Panc1 (cell line): ENCODE measurements around the gene PDE4A. TPM values are rescaled to one million over a fixed set of nuclear protein-coding genes. Genes with fewer than 3 reads are reported as not detected.

Experiments used
- ATAC-seq: fragments of 200-7000 bp; cut with Tn5 transposase; 2 replicates; pipeline ENCODE4 v1.9.1; 2020; ENCODE audit warnings: mild to moderate bottlenecking, moderate library complexity
- BruUV-seq: library from RNA; stranded (reverse); fragments of 400-500 nt; replicated peaks from 2 replicates; lab custom pipeline; 2021; lab: Mats Ljungman, UMichigan
- CTCF ChIA-PET: fragments of 300-600 bp; sonication (Branson Sonifier 250); formaldehyde crosslinking; loops from one replicate; lab custom pipeline; 2022; ENCODE audit warnings: antibody characterized with exemption; lab: Charles Lee
- POLR2A ChIA-PET: fragments of 300-600 bp; sonication (Branson Sonifier 250); formaldehyde crosslinking; loops from one replicate; lab custom pipeline; 2022; ENCODE audit warnings: antibody characterized with exemption; lab: Charles Lee
- DNase-seq: peaks from one replicate; pipeline ENCODE4 v3.0.0-alpha.2; 2010; ENCODE audit warnings: low read depth, low spot score
- H3K27ac ChIP-seq: 2 replicates; pipeline ENCODE4 v1.5.1; 2011; ENCODE audit warnings: mild to moderate bottlenecking, low read length, inconsistent platforms
- H3K27me3 ChIP-seq: fragments of 200-500 bp; sonication (Bioruptor generic); 2 replicates; pipeline ENCODE4 v1.6.0; 2014; ENCODE audit warnings: low read length, inconsistent platforms; ENCODE audit not compliant: control insufficient read depth, insufficient read depth
- H3K36me3 ChIP-seq: fragments of 200-500 bp; sonication (Bioruptor generic); 2 replicates; pipeline ENCODE4 v1.5.1; 2014; ENCODE audit warnings: inconsistent platforms, mild to moderate bottlenecking, low read length, moderate library complexity; ENCODE audit not compliant: control insufficient read depth, insufficient read depth
- H3K4me1 ChIP-seq: 2 replicates; pipeline ENCODE4 v1.5.1; 2011; ENCODE audit warnings: inconsistent platforms, mild to moderate bottlenecking, low read length, moderate library complexity; ENCODE audit not compliant: control insufficient read depth, insufficient read depth
- H3K4me3 ChIP-seq, 2 experiments: 2 replicates each; pipeline ENCODE4 v1.5.1; 2011 to 2012; ENCODE audit warnings: low read depth in 2 of 2, low read length in 2 of 2, mild to moderate bottlenecking in 2 of 2, inconsistent platforms in 1 of 2, moderate library complexity in 1 of 2
- H3K9me3 ChIP-seq: fragments of 200-500 bp; sonication (Bioruptor generic); 2 replicates; pipeline ENCODE4 v1.5.1; 2014; ENCODE audit warnings: low read depth, mild to moderate bottlenecking, inconsistent platforms, low read length, moderate library complexity; ENCODE audit not compliant: control insufficient read depth, insufficient read depth
- POLR2AphosphoS5 ChIP-seq: IDR thresholded peaks from 2 replicates; pipeline ENCODE4 v1.6.1; 2012; ENCODE audit warnings: mild to moderate bottlenecking, low read depth, low read length, moderate library complexity
- SIN3A ChIP-seq: IDR thresholded peaks from 2 replicates; pipeline ENCODE4 v1.6.1; 2012; ENCODE audit warnings: low read depth, mild to moderate bottlenecking, low read length, moderate library complexity, borderline replicate concordance; ENCODE audit not compliant: insufficient read depth
- TCF7L2 ChIP-seq: IDR thresholded peaks from 2 replicates; pipeline ENCODE4 v1.6.1; 2011; ENCODE audit warnings: mild to moderate bottlenecking, low read depth, low read length, inconsistent platforms
- in situ Hi-C: cut with HindIII; loops from 2 replicates; pipeline ENCODE4 v1.10.0; 2016; ENCODE audit warnings: low sequenced_read_pairs, low pct_unique_long_range_greater_than_20kb
- intact Hi-C: fragments of 100-400 bp; cut with micrococcal nuclease; formaldehyde crosslinking; loops from one replicate; pipeline ENCODE4 v1.10.0; 2022; ENCODE audit not compliant: unreplicated experiment
- total RNA-seq: library from RNA; stranded (reverse); gene quantifications from one replicate; pipeline ENCODE4 v1.2.1, GENCODE V29; 2021; ENCODE audit not compliant: unreplicated experiment
- TF ChIP-seq, protein P1 (sequence below): fragments of 450-650 bp; IDR thresholded peaks from 2 replicates; pipeline ENCODE4 v1.5.1; 2017; ENCODE audit warnings: mild to moderate bottlenecking
- TF ChIP-seq, protein P2 (sequence below), 2 experiments: IDR thresholded peaks; 2 replicates each; pipeline ENCODE4 v1.6.1; 2011 to 2012; ENCODE audit warnings: low read depth in 2 of 2, control low read depth in 1 of 2, low read length in 1 of 2, mild to moderate bottlenecking in 1 of 2, moderate library complexity in 1 of 2; ENCODE audit not compliant: insufficient read depth in 1 of 2

PDE4A gene
- total RNA-seq, 1 experiment from 2014 or later: 25.8 TPM

DNA sequence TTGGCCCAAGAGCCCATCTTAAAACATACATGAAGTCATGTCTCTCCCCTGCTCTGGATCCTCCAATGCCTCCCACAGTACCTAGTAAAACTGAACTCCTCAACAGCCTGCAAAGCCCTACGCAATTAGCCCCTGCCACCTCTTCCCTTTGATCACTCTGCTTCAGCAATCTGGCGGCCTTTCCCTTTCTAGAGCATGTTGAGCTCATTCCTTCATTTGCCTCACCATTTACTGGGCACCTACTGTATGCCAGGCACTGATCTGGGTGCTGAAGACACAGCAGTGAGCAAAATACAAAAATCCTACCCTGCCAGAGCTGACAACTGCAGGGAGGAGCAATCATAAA, 79.9 kb downstream of the PDE4A start:
- no peaks in the 10 kb centered on the region; the same call in none of the 2 replicates for H3K36me3 ChIP-seq
- CTCF ChIA-PET: interaction anchor here (0.5 kb wide), 1 partner anchor 197 kb away, joined by 6 read pairs; no protein-coding TSS in a partner anchor

DNA sequence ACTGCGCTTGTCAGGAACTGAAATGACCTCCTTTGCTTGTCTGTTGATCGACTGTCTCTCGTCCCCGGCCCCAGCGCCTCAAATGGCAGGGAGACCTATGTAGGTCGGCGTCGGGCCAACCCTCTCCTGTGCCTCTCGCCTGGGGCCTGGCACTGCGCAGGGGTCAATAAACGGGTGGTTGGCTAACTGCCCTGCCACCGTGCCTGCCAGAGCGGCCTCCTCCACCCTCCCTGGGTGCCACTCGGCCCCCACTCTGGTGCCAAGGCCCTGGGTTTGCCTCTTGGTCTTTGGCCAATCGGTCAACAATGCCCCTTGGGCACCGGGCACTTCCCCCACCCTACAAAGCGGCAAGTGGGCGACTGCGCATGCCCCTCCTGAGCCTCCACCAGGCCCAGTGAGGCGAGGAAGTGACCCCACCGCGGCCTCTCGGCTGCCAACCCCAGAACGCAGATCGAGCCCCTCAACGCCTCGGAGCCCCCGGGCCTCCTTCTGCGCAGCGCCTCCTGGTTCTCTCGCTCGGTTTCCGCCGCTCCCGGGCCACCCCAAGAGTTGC, 81.7 kb downstream of the PDE4A start:
- H3K36me3 ChIP-seq: no peaks in the 10 kb centered on the region; the same call in none of the 2 replicates
- intact Hi-C loops (no loop called here), in situ Hi-C loops (no loop called here)
- POLR2A ChIA-PET: no interaction called here
- CTCF ChIA-PET: no interaction called here
- no peaks in the 10 kb centered on the region for H3K27me3 ChIP-seq
- peak overlapping the region; percentile 93 for H3K27ac ChIP-seq
- no peaks in the 10 kb centered on the region for H3K9me3 ChIP-seq
- peak overlapping the region; percentile 65 to 75 for H3K4me3 ChIP-seq
- DNase-seq (no peak), ATAC-seq (peak; percentile 68)
- TF ChIP-seq, protein P1, sequence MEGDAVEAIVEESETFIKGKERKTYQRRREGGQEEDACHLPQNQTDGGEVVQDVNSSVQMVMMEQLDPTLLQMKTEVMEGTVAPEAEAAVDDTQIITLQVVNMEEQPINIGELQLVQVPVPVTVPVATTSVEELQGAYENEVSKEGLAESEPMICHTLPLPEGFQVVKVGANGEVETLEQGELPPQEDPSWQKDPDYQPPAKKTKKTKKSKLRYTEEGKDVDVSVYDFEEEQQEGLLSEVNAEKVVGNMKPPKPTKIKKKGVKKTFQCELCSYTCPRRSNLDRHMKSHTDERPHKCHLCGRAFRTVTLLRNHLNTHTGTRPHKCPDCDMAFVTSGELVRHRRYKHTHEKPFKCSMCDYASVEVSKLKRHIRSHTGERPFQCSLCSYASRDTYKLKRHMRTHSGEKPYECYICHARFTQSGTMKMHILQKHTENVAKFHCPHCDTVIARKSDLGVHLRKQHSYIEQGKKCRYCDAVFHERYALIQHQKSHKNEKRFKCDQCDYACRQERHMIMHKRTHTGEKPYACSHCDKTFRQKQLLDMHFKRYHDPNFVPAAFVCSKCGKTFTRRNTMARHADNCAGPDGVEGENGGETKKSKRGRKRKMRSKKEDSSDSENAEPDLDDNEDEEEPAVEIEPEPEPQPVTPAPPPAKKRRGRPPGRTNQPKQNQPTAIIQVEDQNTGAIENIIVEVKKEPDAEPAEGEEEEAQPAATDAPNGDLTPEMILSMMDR: no peak
- TSS peak; percentile 84 for BruUV-seq
- H3K4me1 ChIP-seq: peaks cover 9% of the 10 kb centered on the region

More for the DNA sequence above, 79.9 kb downstream of the PDE4A start:
- ATAC-seq (no peak), DNase-seq (no peak)
- TF ChIP-seq, protein P2, sequence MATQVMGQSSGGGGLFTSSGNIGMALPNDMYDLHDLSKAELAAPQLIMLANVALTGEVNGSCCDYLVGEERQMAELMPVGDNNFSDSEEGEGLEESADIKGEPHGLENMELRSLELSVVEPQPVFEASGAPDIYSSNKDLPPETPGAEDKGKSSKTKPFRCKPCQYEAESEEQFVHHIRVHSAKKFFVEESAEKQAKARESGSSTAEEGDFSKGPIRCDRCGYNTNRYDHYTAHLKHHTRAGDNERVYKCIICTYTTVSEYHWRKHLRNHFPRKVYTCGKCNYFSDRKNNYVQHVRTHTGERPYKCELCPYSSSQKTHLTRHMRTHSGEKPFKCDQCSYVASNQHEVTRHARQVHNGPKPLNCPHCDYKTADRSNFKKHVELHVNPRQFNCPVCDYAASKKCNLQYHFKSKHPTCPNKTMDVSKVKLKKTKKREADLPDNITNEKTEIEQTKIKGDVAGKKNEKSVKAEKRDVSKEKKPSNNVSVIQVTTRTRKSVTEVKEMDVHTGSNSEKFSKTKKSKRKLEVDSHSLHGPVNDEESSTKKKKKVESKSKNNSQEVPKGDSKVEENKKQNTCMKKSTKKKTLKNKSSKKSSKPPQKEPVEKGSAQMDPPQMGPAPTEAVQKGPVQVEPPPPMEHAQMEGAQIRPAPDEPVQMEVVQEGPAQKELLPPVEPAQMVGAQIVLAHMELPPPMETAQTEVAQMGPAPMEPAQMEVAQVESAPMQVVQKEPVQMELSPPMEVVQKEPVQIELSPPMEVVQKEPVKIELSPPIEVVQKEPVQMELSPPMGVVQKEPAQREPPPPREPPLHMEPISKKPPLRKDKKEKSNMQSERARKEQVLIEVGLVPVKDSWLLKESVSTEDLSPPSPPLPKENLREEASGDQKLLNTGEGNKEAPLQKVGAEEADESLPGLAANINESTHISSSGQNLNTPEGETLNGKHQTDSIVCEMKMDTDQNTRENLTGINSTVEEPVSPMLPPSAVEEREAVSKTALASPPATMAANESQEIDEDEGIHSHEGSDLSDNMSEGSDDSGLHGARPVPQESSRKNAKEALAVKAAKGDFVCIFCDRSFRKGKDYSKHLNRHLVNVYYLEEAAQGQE (IDR thresholded peaks at IDR 0.05; ENCODE audit: insufficient read depth in 1 of 2, low read depth in 2 of 2, low read length in 1 of 2): no peak
- TF ChIP-seq SIN3A: no peak
- TF ChIP-seq POLR2AphosphoS5: no peak
- TF ChIP-seq, protein P1: no peak
- TF ChIP-seq TCF7L2: no peak
- in situ Hi-C loops: no loop called here
- BruUV-seq: TSS peak; percentile 64
- Histone ChIP-seq H3K9me3 (no peaks in the 10 kb centered on the region), H3K4me3 (no peak overlapping the region), H3K27me3 (no peaks in the 10 kb centered on the region), H3K27ac (0 out of 2 replicates have a peak overlapping the region, but pooled peaks have one; percentile 8), H3K4me1 (peaks cover 9% of the 10 kb centered on the region)
- intact Hi-C loops: no loop called here
- POLR2A ChIA-PET: interaction anchor here (0.7 kb wide), 1 partner anchor 102 kb away, joined by 9 read pairs; no protein-coding TSS in a partner anchor
